Measurements from ENCODE around the gene OR11A1.
"Not testable (repeated sequence)": the region's sequence is repeated elsewhere in the genome, so short reads cannot be mapped to it uniquely, and the experiment has no call there.

OR11A1 gene

GRCh38 chr6:29465801-29466200 lies 8.9 kb upstream of the OR11A1 start:
- no peak for DNase-seq (ENCODE audit: low spot score)
- TF ChIP-seq CTCF (IDR thresholded peaks at IDR 0.05; ENCODE audit: extremely low read depth, missing control alignments): no peak

GRCh38 chr6:29465279-29465678 lies 8.4 kb upstream of the OR11A1 start:
- no peak for DNase-seq (ENCODE audit: low spot score)
- TF ChIP-seq CTCF (IDR thresholded peaks at IDR 0.05; ENCODE audit: extremely low read depth, missing control alignments): no peak

- TF ChIP-seq CTCF (IDR thresholded peaks at IDR 0.05; ENCODE audit: extremely low read depth, missing control alignments): no peak
- no peak for DNase-seq (ENCODE audit: low spot score)
Measured at GRCh38 chr6:29462022-29462421, 5.2 kb upstream of the OR11A1 start.

- no peak for TF ChIP-seq CTCF (IDR thresholded peaks at IDR 0.05; ENCODE audit: extremely low read depth, missing control alignments)
- DNase-seq (ENCODE audit: low spot score): no peak
Measured at GRCh38 chr6:29461021-29461814, 4.3 kb upstream of the OR11A1 start.

GRCh38 chr6:29451471-29452193 lies 5.2 kb downstream of the OR11A1 start:
- no peak for TF ChIP-seq CTCF (IDR thresholded peaks at IDR 0.05; ENCODE audit: extremely low read depth, missing control alignments)
- DNase-seq (ENCODE audit: low spot score): no peak

- DNase-seq (ENCODE audit: low spot score): no peak
- TF ChIP-seq CTCF (IDR thresholded peaks at IDR 0.05; ENCODE audit: extremely low read depth, missing control alignments): no peak
Measured at GRCh38 chr6:29447670-29448069, 9.2 kb downstream of the OR11A1 start.

- DNase-seq (ENCODE audit: low spot score): not testable (repeated sequence)
Measured at GRCh38 chr6:29444031-29444430, 12.8 kb downstream of the OR11A1 start.

All from GM20000 (cell line).